ENCODE results near the gene SH3BP5. TPM values are rescaled to one million over a fixed set of nuclear protein-coding genes. Genes with fewer than 3 reads are reported as not detected.

SH3BP5 gene
- polyA plus RNA-seq, 1 of the 3 experiments (the other 2 are of a cell fraction): 29.5 TPM

DNA sequence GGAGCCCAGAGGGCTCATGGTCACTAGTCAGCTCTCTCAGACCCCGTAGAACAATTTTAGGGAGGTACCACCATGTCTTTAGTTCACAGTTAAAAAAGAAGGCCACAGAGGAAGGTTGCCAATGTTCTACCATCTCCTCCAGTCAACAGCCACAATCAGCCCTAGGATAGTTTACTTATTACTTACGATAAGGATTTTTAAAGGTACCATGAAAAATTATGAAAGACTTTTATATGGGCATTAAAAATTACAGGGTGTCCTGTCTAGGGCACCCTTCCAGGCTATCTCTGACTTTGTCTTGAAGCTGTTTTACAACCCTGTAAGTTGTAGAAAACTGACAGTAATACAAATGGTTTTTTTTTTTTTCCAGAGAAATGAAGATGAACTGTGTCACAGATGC, 68.5 kb downstream of the SH3BP5 start:
- H3K27ac ChIP-seq (ENCODE audit: low read depth in 2 of 2, low read length in 1 of 2): no peak overlapping the region
- H3K9me2 ChIP-seq: no peaks in the 10 kb centered on the region
- H3K4me2 ChIP-seq: no peak overlapping the region
- TF ChIP-seq, protein P1, sequence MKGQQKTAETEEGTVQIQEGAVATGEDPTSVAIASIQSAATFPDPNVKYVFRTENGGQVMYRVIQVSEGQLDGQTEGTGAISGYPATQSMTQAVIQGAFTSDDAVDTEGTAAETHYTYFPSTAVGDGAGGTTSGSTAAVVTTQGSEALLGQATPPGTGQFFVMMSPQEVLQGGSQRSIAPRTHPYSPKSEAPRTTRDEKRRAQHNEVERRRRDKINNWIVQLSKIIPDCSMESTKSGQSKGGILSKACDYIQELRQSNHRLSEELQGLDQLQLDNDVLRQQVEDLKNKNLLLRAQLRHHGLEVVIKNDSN (IDR thresholded peaks at IDR 0.05; ENCODE audit: borderline replicate concordance, low read depth): no peak
- TF ChIP-seq, protein P2, sequence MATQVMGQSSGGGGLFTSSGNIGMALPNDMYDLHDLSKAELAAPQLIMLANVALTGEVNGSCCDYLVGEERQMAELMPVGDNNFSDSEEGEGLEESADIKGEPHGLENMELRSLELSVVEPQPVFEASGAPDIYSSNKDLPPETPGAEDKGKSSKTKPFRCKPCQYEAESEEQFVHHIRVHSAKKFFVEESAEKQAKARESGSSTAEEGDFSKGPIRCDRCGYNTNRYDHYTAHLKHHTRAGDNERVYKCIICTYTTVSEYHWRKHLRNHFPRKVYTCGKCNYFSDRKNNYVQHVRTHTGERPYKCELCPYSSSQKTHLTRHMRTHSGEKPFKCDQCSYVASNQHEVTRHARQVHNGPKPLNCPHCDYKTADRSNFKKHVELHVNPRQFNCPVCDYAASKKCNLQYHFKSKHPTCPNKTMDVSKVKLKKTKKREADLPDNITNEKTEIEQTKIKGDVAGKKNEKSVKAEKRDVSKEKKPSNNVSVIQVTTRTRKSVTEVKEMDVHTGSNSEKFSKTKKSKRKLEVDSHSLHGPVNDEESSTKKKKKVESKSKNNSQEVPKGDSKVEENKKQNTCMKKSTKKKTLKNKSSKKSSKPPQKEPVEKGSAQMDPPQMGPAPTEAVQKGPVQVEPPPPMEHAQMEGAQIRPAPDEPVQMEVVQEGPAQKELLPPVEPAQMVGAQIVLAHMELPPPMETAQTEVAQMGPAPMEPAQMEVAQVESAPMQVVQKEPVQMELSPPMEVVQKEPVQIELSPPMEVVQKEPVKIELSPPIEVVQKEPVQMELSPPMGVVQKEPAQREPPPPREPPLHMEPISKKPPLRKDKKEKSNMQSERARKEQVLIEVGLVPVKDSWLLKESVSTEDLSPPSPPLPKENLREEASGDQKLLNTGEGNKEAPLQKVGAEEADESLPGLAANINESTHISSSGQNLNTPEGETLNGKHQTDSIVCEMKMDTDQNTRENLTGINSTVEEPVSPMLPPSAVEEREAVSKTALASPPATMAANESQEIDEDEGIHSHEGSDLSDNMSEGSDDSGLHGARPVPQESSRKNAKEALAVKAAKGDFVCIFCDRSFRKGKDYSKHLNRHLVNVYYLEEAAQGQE (IDR thresholded peaks at IDR 0.05; ENCODE audit: low read depth, low read length): no peak
- no peak for TF ChIP-seq NFIC (IDR thresholded peaks at IDR 0.05; ENCODE audit: borderline replicate concordance)
- TF ChIP-seq MEF2A (IDR thresholded peaks at IDR 0.05; ENCODE audit: borderline replicate concordance, low read depth): no peak
- TF ChIP-seq FOXJ3 (CRISPR knock-in tag; IDR thresholded peaks at IDR 0.05): no peak
- no peak for TF ChIP-seq NRF1 (IDR thresholded peaks at IDR 0.05; ENCODE audit: low read depth, low read length)
- H3K79me2 ChIP-seq (ENCODE audit: insufficient read depth): no peaks in the 10 kb centered on the region
- no peak overlapping the region for H2AFZ ChIP-seq (ENCODE audit: low read depth)
- H3K27me3 ChIP-seq (ENCODE audit: insufficient read depth): no peaks in the 10 kb centered on the region
- H3K4me3 ChIP-seq (ENCODE audit: low read depth in 2 of 2, low read length in 1 of 2): no peak overlapping the region
- DNase-seq: no peak
- H3F3A ChIP-seq (replicated peaks; ENCODE audit: insufficient read depth): peaks cover 6% of the 10 kb centered on the region
- H4K20me1 ChIP-seq (ENCODE audit: insufficient read depth): no peaks in the 10 kb centered on the region
- 85% methylated on average over 2 of the region's 2 CpGs for WGBS (ENCODE audit: low lambda C conversion rate)
- ChIA-PET POLR2A (no interaction called here), CTCF (interaction anchor here (0.9 to 8.0 kb wide), 5 partner anchors 68 to 294 kb away, joined by 3 to 85 read pairs (median 7); partner anchors contain the start of gene SH3BP5)
- peaks cover 2 to 4% of the 10 kb centered on the region in 2 experiments; a peak in 3 of 4 replicates for H3K4me1 ChIP-seq (ENCODE audit: control insufficient read depth in 1 of 2, insufficient read depth in 2 of 2, low read depth in 1 of 2, low read length in 1 of 2)
- H3K9me3 ChIP-seq: no peaks in the 10 kb centered on the region
- H3K36me3 ChIP-seq (replicated peaks in 1 of 2; ENCODE audit: control insufficient read depth in 1 of 2, insufficient read depth in 2 of 2, low read length in 1 of 2): peaks cover 18 to 21% of the 10 kb centered on the region in 2 experiments
- H3K9ac ChIP-seq: no peak overlapping the region

DNA sequence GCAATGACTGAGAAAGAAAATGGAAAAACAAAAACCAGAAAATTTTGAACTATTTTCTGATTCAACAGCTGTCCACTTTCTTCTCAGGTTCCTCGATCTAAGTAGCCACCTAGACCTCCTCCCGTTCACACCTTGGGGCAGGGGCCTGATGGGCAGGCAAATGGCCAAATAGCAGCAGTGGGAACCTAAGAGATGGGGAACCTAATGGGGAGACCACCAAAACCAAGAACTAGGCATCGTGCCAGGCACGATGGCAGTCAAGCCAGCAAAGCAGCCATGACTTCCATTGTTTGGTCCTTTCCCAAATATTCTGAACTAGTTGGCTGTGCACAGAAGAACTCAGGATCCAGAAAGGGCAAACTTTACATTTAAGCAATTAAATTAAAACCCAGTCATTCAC, 69.3 kb downstream of the SH3BP5 start:
- H3K9me3 ChIP-seq: no peaks in the 10 kb centered on the region
- no peak overlapping the region for H3K4me3 ChIP-seq (ENCODE audit: low read depth in 2 of 2, low read length in 1 of 2)
- peaks cover 4% of the 10 kb centered on the region for H3F3A ChIP-seq (replicated peaks; ENCODE audit: insufficient read depth)
- DNase-seq: no peak
- CTCF ChIA-PET: interaction anchor here (0.5 to 8.0 kb wide), 4 partner anchors 69 to 295 kb away, joined by 3 to 85 read pairs (median 5); partner anchors contain the start of gene SH3BP5
- H3K9me2 ChIP-seq: no peaks in the 10 kb centered on the region
- no peaks in the 10 kb centered on the region for H4K20me1 ChIP-seq (ENCODE audit: insufficient read depth)
- WGBS (ENCODE audit: low lambda C conversion rate): 98% methylated on average over 4 of the region's 4 CpGs
- H2AFZ ChIP-seq (ENCODE audit: low read depth): no peak overlapping the region
- TF ChIP-seq FOXM1 (IDR thresholded peaks at IDR 0.05; ENCODE audit: low read depth): no peak
- no peak for TF ChIP-seq GABPA (IDR thresholded peaks at IDR 0.05; ENCODE audit: low read depth)
- TF ChIP-seq YY1 (IDR thresholded peaks at IDR 0.05; ENCODE audit: low read depth): no peak
- TF ChIP-seq, protein P3, sequence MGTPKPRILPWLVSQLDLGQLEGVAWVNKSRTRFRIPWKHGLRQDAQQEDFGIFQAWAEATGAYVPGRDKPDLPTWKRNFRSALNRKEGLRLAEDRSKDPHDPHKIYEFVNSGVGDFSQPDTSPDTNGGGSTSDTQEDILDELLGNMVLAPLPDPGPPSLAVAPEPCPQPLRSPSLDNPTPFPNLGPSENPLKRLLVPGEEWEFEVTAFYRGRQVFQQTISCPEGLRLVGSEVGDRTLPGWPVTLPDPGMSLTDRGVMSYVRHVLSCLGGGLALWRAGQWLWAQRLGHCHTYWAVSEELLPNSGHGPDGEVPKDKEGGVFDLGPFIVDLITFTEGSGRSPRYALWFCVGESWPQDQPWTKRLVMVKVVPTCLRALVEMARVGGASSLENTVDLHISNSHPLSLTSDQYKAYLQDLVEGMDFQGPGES (IDR thresholded peaks at IDR 0.05; ENCODE audit: low read depth, low read length): no peak
- POLR2A ChIA-PET: no interaction called here
- H3K4me2 ChIP-seq: no peak overlapping the region
- peaks cover 0 to 2% of the 10 kb centered on the region in 2 experiments; a peak in 1 of 4 replicates for H3K4me1 ChIP-seq (ENCODE audit: control insufficient read depth in 1 of 2, insufficient read depth in 2 of 2, low read depth in 1 of 2, low read length in 1 of 2)
- H3K27me3 ChIP-seq (ENCODE audit: insufficient read depth): no peaks in the 10 kb centered on the region
- peaks cover 23 to 25% of the 10 kb centered on the region in 2 experiments for H3K36me3 ChIP-seq (replicated peaks in 1 of 2; ENCODE audit: control insufficient read depth in 1 of 2, insufficient read depth in 2 of 2, low read length in 1 of 2)
- H3K27ac ChIP-seq (ENCODE audit: low read depth in 2 of 2, low read length in 1 of 2): no peak overlapping the region
- no peaks in the 10 kb centered on the region for H3K79me2 ChIP-seq (ENCODE audit: insufficient read depth)
- H3K9ac ChIP-seq: no peak overlapping the region
